Measurements from ENCODE around the gene KAT5.
"Not testable (repeated sequence)": the region's sequence is repeated elsewhere in the genome, so short reads cannot be mapped to it uniquely, and the experiment has no call there.

Gene KAT5

GRCh38 chr11:65711785-65712632 is at the start of gene KAT5:
KAT5 (plus strand) TSS chr11:65712252; CDS start chr11:65712268, 16 bp downstream.
- peak; percentile 84 for DNase-seq

GRCh38 chr11:65662799-65663638 is 49.0 kb upstream of the KAT5 start, which contains the start of gene RELA:
RELA (minus strand) TSS chr11:65662916; CDS start chr11:65662832, 84 bp downstream.
- DNase-seq, result peak; percentile 27

- DNase-seq, result no peak
Measured at GRCh38 chr11:65663639-65664200, 48.3 kb upstream of the KAT5 start.

- no peak for DNase-seq
Measured at GRCh38 chr11:65672180-65672860, 39.7 kb upstream of the KAT5 start.

GRCh38 chr11:65672982-65673381 is 39.1 kb upstream of the KAT5 start:
- no peak for DNase-seq

GRCh38 chr11:65680192-65680743 is 31.8 kb upstream of the KAT5 start:
- DNase-seq, result no peak

- not testable (repeated sequence) for DNase-seq
Measured at GRCh38 chr11:65683480-65683879, 28.6 kb upstream of the KAT5 start.

GRCh38 chr11:65685981-65686380 is 26.1 kb upstream of the KAT5 start:
- no peak for DNase-seq

GRCh38 chr11:65691847-65692246 is 20.2 kb upstream of the KAT5 start:
- not testable (repeated sequence) for DNase-seq

- no peak for DNase-seq
Measured at GRCh38 chr11:65692367-65692766, 19.7 kb upstream of the KAT5 start.

- DNase-seq, result peak; percentile 93
Measured at GRCh38 chr11:65695459-65696241, 16.4 kb upstream of the KAT5 start.

GRCh38 chr11:65696802-65697552 is 15.1 kb upstream of the KAT5 start:
- DNase-seq, result no peak

- DNase-seq, result no peak
Measured at GRCh38 chr11:65698205-65698604, 13.8 kb upstream of the KAT5 start.

- DNase-seq, result no peak
Measured at GRCh38 chr11:65699306-65699705, 12.7 kb upstream of the KAT5 start.

GRCh38 chr11:65700399-65700798 is 11.7 kb upstream of the KAT5 start:
- DNase-seq, result peak; percentile 68

GRCh38 chr11:65701686-65702085 is 10.4 kb upstream of the KAT5 start:
- DNase-seq, result no peak

- no peak for DNase-seq
Measured at GRCh38 chr11:65703846-65704245, 8.2 kb upstream of the KAT5 start.

GRCh38 chr11:65706303-65706763 is 5.7 kb upstream of the KAT5 start:
- DNase-seq, result not testable (repeated sequence)

- not testable (repeated sequence) for DNase-seq
Measured at GRCh38 chr11:65707002-65707401, 5.0 kb upstream of the KAT5 start.

- DNase-seq, result no peak
Measured at GRCh38 chr11:65708451-65708850, 3.6 kb upstream of the KAT5 start.

GRCh38 chr11:65709661-65710060 is 2.4 kb upstream of the KAT5 start:
- DNase-seq, result no peak

Measured in NCI-H2081 treated with DMSO at 0.1 percent for 48 hours (cell line).